ENCODE results near the gene PARVA. TPM values are rescaled to one million over a fixed set of nuclear protein-coding genes. Genes with fewer than 3 reads are reported as not detected.

Gene PARVA, protein sequence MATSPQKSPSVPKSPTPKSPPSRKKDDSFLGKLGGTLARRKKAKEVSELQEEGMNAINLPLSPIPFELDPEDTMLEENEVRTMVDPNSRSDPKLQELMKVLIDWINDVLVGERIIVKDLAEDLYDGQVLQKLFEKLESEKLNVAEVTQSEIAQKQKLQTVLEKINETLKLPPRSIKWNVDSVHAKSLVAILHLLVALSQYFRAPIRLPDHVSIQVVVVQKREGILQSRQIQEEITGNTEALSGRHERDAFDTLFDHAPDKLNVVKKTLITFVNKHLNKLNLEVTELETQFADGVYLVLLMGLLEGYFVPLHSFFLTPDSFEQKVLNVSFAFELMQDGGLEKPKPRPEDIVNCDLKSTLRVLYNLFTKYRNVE
- 9.0 and 10.1 TPM in 2 replicates for total RNA-seq

DNA sequence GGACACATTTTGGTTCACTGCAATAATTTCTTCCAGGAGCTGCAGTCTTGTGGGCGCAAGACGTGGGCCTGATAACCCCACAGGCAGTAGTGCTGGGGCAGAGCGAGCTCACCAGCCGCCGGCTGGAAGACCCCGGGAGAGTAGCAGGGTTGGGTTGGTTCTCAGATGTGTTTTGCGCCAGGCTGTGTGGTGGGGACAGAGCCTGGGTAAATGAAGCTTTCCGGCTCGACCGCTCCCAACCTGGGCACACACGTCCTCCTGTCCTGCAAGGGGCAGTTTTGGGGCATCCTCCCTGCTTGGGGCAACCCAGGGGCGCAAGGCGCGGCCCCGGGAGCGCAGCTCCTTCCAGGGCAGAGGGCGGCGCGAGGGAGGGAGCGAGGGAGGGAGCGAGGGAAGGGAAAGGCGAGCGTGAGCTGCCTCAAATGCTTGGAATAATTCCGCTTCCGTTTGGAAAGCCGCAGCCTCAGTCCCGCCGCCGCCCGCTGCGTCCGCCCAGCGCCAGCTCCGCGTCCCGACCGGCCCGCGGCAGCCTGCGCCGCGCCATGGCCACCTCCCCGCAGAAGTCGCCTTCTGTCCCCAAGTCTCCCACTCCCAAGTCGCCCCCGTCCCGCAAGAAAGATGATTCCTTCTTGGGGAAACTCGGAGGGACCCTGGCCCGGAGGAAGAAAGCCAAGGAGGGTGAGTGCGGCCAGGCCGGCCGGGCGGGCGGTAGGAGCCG lies at the start of gene PARVA:
Gene PARVA, plus strand, starts transcription at position 466 of the 718 bp plus-strand sequence. Its CDS starts 77 bp downstream, at position 543.

Data from tracheal epithelial cell (primary cell).